A549 treated with Hydrocortisone at 1 μM for 4 hours (cell line): ENCODE results near the gene ITPRIP. TPM values are rescaled to one million over a fixed set of nuclear protein-coding genes. Genes with fewer than 3 reads are reported as not detected.

Experiments used
- total RNA-seq: library from RNA; stranded (reverse); fragments of 200-300 nt; extraction: Qiagen RNA extraction; gene quantifications from 5 replicates; pipeline ENCODE4 v1.2.3, GENCODE V29; 2022

The ITPRIP gene
- total RNA-seq = 57.4 to 68.3 TPM (median 64.7 TPM) in 5 replicates

GRCh38 chr10:104337985-104338735 is at the start of gene ITPRIP:
ITPRIP (minus strand) TSS chr10:104338465; CDS start chr10:104316051, 22,414 bp downstream.

DNA sequence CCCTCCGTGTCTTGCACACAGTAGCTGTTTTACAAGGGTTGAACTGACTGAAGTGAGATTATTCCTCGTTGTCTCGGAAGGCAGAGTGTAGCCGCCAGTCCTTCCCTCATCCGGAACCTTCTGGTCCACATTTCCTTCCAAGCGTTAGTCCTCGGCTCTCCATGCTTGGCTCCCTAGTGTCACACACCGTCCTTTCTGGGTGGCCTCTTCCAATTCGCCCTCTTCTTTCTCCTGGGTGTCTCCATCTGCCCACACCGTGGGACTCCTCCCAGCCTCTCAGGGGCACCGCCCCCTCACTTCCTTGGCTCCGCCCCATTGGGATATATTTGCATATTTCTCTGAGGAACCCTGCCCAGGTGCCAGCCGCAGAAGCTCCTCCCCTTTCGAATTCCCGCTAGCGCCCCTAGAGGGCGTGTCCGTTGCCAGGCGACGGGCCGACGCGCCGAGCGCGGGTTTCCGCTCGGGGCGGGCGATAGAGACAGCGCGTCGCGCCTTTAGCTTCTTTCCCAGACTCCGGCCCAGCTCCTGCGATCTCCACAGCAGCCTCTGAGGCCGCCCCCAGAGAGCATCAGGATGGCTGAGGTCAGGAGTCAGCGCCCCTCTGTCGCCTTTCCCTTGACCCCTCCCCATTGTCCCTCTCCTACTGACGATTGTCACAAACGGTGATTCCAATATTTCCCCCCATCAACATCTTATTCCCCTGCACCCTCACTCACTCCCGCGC is 15.2 kb upstream of the ITPRIP start, which contains the start of gene CFAP58:
Gene CFAP58 (plus strand): TSS at position 509 of the 724 bp plus-strand sequence. CDS start 65 bp downstream, at position 574.

DNA sequence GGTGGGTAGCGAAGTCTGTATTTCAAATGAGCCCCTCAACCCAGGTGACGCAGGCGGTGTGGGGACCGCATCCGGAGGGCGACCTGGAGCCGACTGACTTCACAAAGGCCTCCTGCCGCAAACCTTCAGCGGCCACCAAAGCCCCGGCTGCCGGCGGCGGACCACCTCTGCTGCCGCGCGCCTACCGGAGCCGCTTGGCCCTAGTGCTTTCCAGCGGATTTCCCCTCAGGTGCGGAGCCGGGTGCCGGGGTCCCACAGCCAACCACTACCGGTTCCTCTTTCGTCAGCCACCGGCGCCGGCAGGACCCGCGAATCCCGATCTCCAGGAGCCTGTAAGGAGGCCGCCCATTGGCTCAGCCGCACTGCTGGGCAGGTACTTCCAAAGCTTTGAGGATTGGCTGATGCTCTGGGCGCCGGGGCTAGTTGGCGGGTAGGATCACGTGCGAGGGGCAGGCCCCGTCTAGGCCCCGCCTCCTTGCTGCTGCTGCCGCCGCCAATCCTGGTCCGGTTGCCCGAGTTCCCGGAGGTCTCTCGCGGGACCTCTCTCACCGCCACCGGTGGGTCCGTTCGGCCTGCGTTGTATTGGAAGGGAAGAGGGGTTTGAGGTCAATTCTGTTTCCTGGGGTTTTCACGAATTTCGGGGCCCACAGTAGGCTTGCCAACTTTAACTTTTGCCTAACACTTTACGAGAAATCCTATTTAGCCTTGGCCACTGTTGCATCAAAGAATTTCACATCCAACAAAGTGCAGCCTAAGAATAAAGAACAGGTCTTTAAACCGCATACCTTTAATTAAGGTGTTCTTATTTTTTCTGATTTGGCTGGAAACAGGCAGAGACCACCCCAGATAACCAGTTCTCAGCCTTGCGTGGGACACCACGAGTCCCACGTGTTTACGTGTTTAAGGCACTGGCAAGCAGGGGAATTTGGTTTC is 69.3 kb downstream of the ITPRIP start, which contains the start of gene GSTO2:
Gene GSTO2 (plus strand): TSS at position 472 of the 933 bp plus-strand sequence. CDS start 5,732 bp downstream, outside the sequence.

Other genes starting within 250 kb of the ITPRIP start
- 13.4 to 18.3 TPM (median 14.7 TPM) in 5 replicates for gene SFR1, start 216.3 kb downstream of the ITPRIP start, total RNA-seq
- gene CFAP43, start 106.1 kb downstream of the ITPRIP start, total RNA-seq = 0.10 to 0.25 TPM (median 0.21 TPM) in 4 of 5 replicates, not detected in the other
- gene GSTO1, start 83.6 kb downstream of the ITPRIP start, total RNA-seq = 280 to 311 TPM (median 295 TPM) in 5 replicates
- gene GSTO2, start 69.3 kb downstream of the ITPRIP start, total RNA-seq = 1.7 to 2.4 TPM (median 1.9 TPM) in 5 replicates
- 0.08 to 0.17 TPM (median 0.14 TPM) in 5 replicates for gene CFAP58, start 15.4 kb upstream of the ITPRIP start, total RNA-seq